T1000 (cell line): ENCODE measurements around the gene NFIA.

Source experiments
- DNase-seq: peaks from one replicate; lab custom pipeline; 2025; ENCODE audit warnings: mixed read lengths; lab: John Stamatoyannopoulos, UW

Gene NFIA

DNA sequence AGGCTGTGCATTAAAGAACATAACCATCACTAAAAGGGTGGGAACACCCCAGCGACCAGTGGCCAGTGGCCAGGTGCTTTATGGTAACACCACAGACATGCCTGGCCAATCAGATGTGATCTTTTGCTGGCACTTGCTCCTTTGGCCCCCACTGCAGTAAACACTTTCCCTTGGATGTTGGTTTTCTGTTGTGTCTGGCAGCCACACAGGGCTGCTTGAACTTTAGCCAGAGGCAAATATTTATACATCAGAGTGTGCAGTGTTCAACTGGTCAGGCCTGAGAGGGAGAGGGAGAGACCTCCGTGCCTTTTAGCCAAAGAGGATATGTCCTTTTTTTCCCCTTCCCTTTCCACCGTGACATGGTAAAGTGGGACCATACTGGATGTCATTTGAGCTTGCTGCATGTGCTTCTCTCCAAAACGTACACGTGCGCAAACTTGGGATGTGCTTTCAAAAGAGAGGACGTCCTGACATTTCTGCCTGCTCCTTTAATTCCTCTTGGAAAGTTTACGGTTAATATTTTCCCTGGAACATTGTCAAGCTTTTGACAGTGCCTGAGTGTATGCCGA lies 101.2 kb downstream of the NFIA start:
- DNase-seq: no peak

DNA sequence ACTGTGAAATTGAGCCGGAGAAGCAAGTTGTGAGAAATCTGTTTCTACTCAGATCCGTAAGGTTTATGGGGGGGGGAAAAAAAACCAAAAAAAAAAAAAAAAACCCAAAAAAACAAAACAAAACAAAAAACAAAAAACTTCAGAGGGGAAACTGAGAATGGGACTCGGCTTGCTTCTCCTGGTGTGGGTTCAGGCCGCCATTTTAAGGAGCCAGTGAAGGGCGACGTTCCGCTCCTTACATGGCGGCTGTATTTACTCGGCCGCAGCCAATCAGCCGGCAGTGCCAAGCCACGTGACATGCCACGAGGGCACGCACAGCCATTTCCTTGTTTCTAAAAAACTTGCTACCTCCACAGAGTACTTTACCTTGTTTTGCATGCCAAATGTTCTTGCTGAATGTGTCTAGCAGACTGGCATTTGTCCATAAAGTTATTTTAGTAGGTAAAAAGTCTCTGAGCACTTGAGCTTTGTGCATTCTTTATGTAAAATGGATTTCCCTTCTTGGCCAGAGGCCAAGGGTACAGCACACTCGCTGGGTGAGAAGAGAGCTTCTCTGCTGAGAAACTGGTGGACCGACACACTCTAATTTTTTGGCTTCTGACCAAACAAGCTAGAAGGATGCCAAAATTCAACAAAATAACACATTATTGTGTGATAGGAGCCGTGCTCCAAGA lies 101.8 kb downstream of the NFIA start:
- DNase-seq: no peak

DNA sequence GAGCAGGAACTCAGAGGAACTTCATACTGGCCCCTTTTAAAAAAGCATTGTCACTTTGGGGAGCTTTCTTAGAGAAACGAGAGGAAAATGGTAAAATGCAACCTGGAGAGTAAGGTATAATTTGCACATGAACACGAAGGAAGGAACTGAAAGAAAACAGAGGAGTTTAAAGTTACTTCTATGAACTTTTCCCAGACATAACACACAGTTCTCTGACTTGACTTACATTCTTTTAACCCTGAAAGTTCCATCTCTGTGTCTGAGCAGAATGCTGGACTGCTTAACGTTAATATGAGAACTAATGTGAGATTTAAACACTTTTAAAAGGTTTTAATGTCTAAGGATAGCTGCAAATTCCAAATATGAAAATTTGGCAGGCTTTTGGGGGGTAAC lies 102.3 kb downstream of the NFIA start:
- no peak for DNase-seq

DNA sequence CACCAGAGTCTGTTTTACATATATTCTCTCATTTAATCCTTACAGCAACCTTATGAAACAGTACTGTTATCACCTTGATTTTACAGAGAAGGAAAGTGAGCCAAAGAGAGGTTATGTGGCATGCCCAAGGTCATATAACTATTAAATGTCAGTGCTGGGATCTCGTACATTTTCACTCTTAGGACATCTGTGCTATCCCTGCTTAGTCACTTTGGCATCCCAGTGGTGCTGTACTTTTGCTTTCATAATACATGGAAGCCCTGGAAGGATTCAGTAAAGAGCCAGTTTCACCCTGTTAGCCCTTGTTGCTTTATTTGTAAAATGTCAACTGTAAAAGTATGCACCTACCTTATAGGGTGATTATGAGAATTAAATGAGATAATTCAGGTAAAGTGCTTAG lies 104.4 kb downstream of the NFIA start:
- no peak for DNase-seq

DNA sequence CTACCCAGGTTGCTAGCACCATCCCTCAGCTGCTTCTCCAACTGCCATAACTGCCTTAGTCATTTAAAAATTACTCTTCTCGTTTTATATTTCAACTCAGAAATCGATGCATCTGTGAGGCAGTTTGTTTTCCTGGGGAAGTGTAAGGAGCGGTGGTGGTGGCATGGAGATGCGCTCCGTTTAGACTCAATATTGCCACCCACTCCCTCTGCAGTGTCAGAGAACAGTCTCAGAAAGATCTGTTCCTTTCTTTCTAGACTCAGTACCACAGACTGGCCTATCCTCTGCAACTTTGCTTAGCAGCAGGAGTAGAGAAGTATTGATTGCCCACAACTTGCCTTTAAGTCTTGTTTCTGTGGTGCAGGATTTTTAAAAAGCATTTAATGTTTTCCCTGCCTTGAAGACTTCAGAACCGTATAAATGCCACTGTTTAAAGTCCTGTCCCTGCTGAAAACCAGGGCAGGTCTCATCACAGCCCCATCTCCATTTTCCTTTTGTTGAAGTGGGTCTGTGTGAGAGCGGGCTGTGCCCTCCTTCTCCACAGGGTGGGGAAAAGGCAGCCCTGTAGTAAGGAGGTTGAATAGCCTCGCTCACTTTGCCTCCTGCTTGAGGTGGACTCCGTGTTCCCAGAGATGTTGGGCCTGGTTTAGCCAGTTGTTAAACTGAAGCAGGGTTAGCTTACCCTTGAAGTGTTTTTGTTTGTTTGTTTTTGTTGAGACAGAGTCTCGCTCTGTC lies 105.2 kb downstream of the NFIA start:
- no peak for DNase-seq

DNA sequence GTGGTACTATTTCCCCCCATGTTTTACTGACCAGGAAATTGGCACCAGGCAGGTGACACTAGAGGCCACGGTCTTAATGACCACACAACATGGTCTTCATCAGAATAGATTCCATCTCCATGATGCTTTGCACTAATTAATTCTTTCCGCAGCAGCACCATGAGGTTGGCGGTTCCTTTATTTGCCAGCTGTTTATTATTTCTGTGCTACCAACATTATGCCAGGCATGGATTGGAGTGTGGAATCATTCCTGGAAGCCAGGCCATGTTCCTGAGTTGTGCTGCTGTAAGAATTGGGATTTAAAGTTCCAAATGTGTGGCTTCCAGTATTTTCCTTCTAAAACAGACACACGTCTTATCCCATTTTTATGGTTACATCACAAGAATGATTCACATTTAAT lies 107.8 kb downstream of the NFIA start:
- no peak for DNase-seq

DNA sequence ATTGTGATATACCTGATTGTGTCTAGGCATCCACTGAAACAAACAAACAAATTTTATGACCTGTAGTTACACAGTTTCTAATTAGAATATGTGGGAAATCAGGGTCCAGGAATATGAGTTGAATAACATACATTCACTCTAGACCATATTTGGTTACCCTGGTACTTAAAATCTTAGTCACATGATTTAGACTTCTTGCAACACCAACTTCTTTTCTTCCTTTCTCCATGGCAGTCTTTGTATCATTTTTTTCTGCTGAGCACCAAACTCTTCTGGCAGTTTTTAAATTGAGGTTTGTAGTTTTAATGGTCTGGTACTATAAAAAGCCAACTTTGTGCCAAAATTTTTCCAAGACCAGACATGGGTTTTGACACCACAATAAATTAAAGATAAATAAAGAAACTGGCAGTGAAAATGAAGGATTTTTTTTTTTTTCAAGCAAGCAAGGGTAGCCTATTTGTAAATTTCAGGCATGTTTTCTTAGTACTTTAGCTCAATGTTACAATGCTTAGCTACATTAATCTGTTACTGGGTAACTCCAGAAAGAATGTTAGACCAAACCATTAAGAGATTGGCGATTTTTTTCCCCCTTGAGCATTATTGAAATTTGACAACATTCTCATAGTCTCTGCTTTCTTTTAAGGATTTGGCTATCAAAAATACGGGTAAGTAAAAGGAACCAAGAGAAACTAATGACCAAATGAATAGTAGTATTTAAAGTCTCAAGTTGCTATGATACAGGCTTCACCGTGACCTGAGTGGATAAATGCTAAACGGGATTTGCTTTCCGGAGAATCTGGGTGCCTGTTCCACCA lies 108.5 kb downstream of the NFIA start:
- DNase-seq: no peak

DNA sequence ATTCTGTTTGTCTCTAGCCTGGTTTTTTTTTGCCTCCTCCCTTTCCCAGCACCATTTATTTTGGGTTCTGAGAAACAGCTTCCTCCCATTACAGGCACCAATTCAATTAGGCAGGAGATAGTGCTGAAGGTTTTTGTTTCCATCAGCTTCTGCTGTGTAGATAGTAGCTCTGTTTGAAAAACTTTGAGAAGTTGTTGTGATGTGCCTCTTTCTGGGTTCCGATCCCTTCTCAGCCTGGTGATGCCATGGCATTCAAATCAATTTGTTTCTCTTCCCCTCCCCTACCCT lies 109.0 kb downstream of the NFIA start:
- DNase-seq: no peak

DNA sequence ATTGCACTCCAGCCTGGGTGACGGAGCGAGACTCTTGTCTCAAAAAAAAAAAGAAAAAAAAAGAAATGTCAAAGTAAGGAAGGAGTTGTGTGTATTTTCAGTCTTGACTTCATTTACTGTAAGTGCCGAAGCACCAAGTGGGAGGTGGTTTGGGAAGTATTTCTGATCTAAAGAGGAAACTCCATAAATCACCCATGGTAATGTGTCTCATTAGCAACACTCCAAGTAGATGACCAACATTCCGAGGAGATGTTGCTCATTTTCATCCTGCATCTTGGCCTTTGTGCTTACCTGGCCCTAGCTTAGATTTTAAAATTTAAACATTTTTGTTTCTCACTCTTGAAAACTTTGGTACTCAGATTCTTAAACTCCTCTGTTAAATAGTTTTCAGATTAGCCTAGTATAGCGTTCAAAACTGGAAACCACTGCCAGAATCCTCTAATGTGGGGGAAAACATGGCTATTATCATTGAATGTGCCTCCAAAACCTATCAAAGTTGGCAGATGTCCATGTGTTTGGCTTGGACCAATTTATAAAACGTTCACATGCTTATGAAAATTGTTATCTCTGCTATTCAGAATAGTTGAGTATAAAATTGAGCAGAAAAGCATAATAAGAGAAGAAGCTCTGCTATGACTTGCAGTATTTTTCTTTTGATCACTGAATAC lies 110.4 kb downstream of the NFIA start:
- no peak for DNase-seq

DNA sequence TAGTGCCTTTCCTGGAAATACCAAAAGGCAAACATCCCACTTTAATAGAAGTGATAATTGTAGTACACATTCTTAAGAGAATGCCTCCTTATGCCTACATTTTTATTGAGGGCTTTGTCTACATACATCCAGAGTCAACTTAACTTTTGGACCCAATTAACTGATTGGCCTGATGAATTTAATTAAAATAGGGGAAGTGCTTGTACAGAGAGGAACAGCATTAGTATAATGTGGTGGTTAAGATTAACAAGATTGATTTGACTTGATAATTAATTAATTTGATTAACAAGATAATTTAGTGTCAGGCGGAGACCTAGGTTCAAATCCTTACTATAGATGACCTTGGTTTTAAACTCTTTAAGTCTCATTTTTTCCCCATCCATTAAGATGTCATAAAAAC lies 111.4 kb downstream of the NFIA start:
- no peak for DNase-seq

DNA sequence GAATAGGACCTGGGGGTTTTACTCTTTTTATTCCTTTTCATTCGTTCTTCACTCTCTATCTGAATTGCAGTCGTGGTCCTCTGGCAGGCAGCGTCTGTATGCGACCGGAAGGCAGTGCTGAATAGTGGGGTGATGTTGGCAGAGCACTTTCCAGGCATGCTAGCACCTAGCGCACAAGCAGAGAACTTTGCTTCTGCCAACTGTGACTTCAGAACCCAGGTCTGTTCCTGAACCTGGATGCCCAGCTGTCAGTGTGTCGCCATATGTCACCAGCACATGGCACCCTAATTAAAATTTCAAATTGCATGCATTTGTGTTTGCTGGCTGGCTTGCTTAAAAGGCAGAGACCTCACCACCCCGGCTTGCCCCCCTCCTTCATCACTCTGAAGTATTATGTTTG lies 116.2 kb downstream of the NFIA start:
- no peak for DNase-seq

DNA sequence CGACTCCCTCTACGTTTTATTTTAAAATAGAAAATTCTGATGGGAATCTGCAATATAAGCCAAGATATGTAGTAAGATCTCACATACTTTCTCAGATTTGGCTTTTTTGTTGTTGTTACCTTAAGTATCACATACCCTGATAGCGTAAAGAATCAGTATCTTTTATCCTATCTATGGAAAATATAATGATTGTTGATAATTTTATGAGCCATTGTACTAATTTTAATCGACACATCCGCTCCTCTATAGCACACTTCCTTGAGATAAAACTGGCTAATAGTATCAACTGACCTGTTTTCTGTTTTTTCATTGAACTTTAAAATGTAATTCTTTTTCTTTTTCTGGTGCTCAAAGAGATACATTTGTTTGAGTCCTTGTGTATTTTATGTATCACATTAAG lies 118.7 kb downstream of the NFIA start:
- DNase-seq: no peak

DNA sequence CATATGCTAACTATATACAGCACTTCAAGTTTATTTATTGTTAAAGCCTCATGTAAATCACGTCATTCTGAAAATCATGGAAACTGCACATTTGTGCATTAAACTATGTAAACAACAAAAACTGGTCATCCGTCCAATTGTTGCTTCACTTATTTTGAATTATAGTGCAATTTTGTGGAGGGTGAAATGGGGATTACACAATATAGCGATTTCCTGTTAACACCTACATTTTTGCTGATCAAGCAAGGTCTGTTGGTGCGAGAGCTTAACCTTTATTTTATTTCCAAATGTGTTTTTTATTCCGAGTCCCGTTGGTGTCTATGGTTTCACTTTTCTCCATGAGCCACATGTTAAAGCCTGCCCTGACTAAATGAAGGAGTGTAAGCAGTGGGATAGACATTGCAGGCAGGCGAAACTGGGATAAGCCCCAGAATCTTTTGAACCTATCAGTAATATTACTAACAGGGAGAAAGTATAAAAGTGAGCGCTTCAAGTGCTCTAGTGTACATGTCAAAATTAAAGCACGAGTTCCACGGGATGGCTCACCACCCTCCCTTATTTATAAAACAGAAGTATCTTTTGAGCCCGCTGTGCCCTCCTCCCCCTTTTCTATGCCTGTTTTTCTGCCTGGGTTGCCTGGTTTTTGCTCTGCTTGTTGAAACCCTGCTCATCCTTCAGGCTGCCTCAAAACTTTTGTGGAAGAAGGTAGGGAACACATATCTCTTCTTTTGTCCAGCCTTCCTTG lies 120.7 kb downstream of the NFIA start:
- no peak for DNase-seq

DNA sequence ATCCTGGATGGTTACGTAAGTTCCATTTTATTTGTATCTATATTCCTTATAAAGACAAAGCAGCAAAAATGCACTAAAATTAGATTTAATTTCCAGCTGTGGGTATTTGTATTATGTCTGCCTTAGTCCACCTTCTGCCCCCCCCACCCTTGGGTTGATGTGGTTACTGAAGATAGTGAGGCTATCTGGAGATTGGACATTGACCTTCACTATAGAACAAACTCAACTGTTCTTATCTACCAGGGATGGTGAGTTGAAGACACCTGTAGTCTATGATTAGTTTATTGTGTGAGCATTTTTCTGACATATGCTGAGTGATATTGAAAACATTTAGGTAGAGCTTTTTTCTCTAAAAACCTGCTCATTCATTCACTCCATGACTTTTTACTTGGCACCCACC lies 122.2 kb downstream of the NFIA start:
- no peak for DNase-seq

DNA sequence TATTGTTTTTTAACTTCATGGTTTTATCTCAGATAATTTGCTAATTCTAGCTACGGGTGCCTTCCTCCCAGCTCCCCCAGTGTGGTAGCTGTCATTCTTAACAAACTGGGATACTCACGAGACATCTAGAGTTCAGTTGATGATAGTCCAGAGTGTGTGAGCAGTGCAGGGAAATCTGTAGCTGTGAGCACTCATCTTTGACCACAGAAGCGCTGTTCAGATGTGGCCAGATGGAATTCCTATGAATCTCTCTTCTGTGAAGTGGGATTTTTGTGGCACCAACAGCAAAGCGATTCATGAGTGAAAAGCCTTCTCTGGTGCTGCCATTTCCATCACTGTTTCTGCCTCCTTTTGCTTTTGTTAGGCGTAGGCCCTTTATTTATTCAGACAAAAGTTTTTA lies 125.1 kb downstream of the NFIA start:
- DNase-seq: no peak

DNA sequence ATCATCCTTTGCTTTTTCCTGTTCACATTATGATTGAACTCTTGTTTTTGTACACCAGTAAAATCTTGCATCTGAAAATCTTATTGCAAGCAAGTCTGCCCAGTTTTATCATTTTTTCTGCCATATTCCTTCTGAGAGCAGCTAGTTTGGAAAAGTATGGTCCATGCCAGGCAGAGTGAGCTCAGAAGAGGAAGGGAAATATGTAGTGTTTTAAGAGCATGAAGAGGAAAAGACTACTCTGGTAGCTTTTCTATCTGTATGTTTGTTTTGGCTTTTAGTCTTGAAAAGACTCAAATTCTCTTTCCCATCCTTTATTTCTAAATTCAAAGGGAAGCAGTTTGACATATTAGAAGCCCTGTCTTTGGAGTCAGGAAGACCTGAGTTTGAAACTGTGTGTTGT lies 125.8 kb downstream of the NFIA start:
- DNase-seq: no peak

DNA sequence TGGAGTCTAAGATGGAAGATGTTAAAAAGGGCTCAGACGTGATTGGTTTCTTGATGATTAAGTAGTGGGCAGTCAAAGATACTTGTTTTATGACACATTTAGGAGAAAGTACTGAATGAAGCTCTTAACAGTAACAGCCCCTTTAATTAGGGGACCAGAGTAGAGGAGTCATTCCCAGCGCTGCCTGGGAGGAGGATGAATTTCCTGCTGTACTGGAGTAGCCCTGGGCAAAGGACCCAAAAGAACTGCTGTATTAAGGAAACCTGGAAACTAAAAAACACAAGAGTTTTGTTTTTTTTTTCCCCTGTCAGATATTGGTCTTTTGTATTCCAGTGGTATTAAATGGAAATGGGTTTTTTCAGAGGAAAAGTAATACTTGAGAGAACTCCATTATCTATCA lies 126.5 kb downstream of the NFIA start:
- DNase-seq: no peak

DNA sequence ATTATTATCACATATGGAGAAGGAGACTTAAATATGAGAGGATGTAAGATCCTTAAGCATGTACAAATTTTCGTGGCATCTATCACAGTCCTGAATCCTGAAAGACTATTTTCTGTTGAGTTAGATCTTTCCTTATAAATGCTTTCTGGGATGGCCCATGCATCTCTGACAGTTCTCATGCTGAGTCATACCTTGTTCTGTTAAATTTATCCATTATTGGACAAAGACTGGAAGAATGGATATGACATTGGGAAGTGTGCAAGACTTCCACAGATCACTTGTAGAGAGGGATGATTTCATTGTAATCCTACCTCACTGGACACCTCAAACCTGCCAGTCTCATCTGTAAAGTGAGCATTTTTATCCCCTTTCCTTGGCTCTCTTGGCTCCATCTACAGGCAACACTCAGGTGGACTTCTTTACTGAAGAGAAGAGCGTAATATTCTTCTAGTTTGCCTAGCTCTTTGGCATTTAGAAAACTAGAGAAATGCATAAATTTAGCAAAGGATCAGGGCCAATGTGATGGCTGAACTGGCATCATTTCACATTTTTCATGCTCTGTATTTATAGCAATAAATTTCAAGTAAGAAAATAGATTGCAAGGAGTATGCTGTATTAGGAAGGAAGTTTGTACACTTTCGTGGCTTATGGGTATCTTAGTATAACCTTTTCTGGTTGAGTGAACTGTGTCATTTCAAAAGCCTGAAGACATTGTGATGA lies 128.2 kb downstream of the NFIA start:
- DNase-seq: no peak

DNA sequence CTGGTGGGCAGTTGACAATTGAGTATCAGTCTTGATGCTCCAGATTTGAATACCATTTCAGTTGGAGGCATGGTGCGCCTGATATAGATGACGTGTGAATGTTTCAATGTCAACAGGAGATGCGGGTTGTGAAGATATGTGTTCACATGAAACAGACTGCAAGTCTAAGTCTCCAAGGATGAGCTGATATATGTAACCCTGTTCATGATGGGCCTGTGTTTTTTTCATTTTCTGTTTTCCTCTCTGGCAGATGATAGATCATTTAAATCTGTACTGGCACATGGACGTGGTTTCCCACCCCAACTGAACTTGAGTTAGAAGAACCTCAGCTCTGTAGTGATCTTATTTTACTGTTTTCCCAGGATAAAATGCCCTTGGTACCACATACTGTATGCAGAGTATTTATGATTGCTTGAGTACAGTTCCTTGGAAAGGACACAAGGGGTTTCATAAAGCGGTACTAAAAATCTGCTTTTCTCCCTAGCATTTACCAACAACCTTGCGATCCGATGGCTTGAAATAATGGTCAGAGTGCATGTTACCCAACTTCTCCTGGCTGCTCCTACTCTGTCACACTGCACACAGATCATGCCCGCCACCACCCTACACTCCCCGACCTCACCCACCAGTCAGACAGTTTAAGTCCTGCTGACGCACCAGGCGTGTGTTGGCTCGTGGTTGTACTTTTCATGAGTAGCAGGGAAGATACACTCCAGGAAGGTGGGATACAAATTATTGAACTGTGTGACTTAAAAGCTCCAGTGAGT lies 131.1 kb downstream of the NFIA start:
- DNase-seq: no peak

DNA sequence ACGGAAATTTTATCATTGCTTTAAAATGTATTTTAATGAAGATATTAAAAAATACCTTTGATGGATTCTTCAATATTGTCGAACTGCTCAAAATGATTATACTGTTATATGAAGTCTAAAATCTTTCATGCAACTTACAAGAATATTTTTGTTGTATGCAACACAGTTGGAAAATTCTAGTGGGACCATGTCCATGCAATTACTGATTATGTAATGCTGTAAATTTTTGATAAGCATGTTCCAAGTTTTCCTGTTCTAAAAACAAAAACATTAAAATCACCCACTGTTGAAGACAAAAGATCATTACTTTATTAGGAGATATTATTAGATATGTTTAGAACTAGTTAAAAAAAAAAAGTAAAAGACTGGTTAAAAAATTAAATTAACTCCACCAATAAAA lies 132.8 kb downstream of the NFIA start:
- no peak for DNase-seq
